ENCODE results near the gene NOTO.
A peak's percentile ranks its signal among the peaks of the same experiment; 100 is the strongest.
"Not testable (repeated sequence)": the region's sequence is repeated elsewhere in the genome, so short reads cannot be mapped to it uniquely, and the experiment has no call there.

Gene NOTO, protein sequence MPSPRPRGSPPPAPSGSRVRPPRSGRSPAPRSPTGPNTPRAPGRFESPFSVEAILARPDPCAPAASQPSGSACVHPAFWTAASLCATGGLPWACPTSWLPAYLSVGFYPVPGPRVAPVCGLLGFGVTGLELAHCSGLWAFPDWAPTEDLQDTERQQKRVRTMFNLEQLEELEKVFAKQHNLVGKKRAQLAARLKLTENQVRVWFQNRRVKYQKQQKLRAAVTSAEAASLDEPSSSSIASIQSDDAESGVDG
- 0 to 0.06 reads per million in 2 experiments for total RNA-seq

DNA sequence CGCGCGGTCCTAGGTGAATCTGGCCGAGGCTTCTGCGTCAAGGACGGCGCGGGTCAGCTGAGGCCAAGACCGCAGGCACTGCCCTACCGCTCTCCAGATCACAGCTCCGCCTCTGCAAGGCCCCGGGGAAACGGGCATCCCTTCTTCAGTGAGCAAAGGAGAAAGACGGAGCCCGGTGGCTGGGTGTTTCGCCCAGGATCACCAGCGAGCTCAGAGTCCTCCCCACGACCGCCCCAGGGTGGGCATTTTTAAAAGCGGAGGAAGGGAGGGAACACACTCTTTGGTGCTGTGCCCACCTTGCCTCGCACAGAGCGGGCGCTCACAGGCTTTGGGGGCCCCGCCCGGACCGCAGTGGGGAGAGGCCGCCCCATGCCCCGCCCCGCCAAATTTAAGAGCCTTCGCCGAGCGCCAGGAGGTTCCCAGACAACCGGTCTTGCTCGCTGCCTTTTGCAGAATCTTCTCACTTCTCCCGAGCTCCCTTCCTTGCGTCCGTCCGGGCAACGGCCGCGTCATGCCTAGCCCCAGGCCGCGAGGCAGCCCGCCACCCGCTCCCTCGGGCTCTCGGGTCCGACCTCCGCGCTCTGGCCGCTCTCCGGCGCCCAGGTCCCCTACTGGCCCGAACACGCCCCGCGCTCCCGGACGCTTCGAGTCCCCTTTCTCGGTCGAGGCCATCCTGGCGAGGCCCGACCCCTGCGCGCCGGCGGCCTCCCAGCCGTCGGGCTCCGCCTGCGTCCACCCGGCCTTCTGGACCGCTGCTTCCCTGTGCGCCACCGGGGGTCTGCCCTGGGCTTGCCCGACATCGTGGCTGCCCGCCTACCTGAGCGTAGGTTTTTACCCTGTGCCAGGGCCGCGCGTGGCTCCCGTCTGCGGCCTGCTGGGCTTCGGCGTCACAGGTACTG lies at the start of gene NOTO:
NOTO (plus strand) TSS at position 419 of the 899 bp plus-strand sequence; CDS start at position 512, 93 bp downstream.
- no peak for DNase-seq (ENCODE audit: low read depth)

DNA sequence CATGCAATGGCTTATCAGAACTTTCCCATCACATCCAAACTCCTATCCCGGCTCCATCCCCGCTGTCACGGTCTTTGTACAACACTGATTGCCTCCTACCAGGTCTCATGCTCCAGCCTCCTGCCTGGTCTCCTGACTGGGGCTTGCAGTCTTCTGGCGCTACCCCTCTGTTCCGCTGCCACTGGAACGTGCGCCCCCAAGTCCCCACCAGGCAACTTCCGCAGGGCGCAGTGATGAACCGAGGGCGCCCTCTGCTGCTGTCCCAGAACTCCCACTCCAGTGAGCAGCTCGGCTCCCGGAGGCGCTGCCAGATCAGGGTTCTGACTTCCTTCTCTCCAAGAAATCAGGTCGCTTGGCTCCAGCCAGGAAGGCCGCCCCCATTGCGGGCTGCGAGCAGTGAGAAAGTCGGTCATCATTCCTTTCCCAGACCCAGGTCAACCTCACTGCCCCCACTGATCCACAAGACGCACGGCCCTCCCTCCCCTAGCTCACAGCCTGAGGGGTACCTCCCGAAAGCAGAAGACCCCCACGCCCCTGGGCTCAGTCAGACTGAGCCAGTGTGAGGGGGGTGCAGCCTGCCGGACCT lies 45.7 kb upstream of the NOTO start:
- no peak for DNase-seq (ENCODE audit: low read depth)

DNA sequence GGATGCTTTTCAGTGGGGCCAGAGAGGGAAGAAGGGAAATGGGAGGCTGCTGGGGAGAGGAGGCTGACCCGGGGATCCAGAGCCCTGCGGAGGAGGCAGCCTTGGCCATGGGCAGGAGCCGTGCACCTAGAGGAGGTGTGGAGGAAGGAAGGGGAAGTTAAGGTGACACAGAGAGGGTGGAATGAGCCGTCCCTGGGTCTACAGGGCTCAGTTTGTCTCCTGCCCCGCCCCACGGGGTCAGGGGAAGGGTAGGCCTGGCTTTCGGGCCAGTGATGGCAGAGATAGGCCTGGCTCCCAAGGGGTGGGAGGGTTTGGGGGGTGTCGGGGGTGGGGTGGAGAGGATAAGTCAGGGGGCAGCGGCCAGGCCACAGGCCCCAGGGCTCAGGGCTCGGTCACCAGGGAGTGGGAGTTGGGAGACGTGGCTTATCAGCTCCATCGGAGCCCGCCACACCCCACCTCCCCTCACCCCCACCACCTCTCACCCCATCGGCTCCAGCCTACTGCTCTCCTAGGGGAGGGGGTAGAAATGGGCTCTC lies 39.5 kb upstream of the NOTO start:
- DNase-seq (ENCODE audit: low read depth): no peak

DNA sequence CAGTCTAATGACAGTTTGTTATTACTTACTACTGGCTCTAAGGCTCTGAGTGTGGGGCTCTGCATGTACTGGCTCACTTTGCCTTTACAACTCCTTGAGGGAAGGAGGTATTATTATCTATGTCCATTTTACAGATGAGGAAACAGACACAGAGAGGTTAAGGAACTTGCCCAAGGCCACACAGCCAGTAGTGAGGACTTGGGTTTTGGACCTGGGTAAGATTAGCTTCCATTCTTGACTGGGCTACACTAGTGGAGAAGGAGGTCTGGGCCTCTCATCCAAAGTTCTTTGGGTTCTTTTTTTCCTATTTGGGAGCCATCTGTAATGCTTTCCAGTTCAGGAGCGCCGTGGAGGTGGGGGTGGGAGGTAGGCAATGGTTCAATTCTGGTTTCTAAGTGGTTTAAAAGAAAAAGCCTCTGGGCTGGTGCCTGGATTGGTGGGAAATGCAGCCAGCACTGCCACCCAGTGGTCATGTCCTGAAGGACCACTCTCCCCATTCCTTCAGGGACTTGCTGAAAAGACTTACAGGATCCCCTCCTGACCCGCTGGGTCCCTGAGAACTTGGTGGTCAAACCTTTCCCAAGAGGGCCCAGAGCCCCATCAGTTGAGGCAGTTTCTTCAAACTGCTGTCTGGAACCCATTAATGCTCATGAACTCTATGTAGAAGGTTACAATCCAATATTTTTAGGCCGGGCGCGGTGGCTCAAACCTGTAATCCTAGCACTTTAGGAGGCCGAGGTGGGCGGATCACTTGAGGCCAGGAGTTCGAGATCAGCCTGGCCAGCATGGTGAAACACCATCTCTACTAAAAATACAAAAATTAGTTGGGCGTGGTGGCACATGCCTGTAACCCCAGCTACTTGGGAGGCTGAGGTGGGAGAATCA lies 38.6 kb upstream of the NOTO start:
- DNase-seq (ENCODE audit: low read depth): peak; percentile 37

DNA sequence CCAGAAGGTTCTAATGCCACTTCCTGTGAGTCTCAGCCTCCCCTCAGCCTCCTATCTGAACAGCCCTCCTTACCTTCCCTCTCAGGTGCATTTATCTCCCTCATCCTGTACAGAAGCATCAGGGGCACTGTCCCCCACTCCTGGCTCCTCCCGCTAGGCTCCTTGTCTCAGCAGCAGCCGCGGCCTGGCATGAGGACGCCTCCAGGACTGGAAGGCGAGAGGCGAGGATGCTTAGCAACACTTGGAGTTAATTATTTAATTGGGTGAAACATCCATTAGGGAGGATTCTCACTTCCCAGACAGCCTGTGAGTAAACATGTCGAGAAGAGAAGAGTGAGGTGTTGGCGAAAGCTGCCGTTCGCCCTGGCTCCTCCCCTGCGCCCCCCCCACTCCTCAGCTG lies 36.4 kb upstream of the NOTO start:
- not testable (repeated sequence) for DNase-seq (ENCODE audit: low read depth)

DNA sequence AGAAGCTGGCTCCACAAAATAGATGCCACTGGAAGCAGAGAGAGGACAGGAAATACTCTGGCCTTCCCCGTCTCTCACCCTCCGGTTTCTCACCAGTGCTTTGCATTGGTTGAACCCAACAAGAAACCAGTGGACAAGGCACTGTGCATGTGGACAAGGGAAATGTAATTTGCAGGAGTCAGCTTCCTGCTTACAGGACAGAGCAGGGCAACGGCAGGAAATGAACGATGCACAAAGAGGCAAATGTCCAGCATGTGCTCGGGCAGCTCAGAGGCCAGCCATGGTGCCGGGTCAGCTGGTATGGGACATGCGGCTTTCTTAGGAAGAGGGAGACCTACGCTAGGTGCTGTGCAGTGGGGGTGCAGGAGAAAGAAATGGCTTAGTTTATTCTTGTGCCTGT lies 35.6 kb upstream of the NOTO start:
- DNase-seq (ENCODE audit: low read depth): not testable (repeated sequence)

DNA sequence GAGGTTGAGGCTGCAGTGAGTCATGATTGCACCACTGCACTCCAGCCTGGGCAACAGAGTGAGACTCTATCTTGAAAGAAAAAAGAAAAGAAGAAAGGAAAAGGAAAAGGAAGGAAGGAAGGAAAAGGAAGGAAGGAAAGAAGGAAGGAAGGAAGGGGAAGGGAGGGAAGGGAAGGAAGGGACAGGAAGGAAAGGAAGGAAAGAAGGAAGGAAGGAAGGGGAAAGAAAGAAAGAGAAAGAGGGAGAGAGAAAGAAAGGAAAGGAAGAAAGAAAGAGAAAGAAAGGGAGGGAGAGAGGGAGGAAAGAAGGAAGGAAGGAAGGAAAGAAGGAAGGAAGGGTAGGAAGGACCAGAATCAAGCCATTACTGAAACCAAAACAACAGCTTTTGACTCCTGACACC lies 34.0 kb upstream of the NOTO start:
- not testable (repeated sequence) for DNase-seq (ENCODE audit: low read depth)

DNA sequence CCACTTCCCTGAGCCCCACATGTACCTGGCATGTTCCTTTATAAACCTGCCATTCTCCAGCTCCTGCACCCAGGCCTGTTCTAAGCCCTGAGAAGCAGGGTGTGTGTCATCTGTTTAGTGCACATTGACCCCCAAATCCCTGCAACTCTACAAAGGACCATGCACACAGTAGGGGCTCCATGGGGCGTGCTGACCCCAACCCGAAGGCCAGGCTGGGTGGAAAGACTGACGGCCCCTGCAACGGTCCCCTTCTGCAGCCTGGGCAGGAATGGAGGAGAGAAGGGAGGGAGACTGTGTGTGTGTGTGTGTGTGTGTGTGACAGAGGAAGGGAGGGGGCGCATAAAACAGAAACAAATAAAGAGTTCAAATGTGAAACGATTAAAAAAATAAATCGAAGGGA lies 32.0 kb upstream of the NOTO start:
- DNase-seq (ENCODE audit: low read depth): not testable (repeated sequence)

DNA sequence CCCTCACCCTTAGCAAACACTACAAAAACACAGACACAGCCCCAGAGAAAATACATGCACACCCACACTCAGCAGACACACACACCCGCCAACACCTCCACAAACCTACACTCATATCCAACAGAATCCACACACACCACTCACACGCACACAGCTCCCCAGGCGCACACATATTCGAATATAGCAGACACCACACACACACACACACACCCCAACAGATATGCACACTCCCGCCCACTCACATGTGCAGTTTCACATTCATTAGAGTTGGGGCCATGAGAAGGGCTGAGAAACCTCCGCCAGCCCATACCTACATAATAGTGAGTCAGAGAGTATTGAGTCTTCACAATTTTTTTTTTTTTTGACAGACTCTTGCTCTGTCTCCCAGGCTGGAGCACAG lies 29.4 kb upstream of the NOTO start:
- no peak for DNase-seq (ENCODE audit: low read depth)

DNA sequence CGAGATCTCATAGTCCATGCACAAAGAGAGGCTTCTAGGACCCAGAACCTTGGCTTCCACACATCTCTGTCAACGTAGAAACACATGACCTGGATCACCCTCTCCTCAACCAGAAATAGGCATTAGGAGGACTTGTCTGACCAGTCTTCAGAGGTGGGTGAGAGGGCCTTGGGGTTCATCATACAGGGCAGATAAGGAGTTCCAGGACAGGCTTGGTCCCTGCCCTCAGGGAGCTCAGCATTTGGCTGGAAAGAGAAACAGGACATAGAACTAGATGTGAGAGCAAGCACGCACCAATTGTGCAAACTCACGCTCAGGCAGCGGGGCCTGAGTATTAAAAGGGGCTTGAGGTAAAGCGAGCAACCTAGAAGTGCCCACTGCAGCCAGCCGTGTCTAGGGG lies 28.6 kb upstream of the NOTO start:
- no peak for DNase-seq (ENCODE audit: low read depth)

DNA sequence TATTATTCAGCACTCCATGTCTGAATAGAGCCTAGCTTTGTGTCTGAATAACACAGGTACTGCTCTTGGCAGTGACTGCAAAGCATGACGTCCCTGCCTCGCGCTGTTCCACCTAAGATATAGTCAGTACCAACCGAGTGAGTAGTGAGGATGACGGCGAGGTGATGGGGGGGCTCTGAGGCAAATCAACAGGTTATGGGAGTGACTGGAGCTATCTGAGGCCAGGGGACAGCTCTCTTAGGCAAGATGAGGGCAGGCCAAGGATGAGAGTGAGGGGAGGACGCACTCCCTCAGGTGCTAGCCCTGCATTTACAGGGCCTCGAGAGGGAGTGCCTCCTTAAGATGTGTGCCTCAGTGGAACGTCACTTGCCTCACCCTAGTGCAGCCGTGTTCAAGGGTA lies 28.1 kb upstream of the NOTO start:
- no peak for DNase-seq (ENCODE audit: low read depth)

DNA sequence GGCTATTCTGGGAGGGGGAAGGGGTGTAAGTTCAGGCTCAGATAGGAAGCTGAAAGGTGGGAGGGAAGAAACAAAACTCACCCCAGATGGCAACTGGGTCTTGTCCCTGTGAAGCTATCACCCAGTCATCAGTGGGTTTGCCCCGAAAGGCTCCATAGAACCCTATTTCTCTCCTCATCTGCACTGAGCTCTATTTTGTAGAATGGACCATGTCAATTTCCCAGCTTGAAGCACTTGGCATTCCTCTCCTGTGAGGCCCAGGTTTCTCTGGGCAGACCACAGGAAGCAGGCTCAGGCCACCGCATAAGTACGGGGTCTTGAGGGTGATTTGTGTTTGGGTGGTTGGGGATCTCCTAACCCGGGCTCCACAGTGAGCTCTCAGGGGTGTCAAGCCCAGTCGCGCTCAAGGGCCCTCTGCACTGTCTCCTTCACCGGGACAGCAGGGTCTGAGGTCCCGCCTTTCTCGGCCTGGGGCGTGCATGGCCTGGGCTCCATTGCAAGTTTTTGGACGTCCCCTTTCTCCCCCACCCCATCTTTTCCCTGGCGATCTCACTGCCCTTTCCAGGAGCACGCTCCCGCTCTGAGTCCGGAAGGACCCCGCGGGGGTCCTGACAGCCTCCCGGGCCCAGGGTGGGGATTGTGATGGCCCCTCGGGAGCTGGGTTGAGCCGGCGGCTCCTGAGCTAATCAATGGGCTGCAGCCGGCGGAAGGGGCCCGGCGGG lies 27.3 kb upstream of the NOTO start:
- no peak for DNase-seq (ENCODE audit: low read depth)

DNA sequence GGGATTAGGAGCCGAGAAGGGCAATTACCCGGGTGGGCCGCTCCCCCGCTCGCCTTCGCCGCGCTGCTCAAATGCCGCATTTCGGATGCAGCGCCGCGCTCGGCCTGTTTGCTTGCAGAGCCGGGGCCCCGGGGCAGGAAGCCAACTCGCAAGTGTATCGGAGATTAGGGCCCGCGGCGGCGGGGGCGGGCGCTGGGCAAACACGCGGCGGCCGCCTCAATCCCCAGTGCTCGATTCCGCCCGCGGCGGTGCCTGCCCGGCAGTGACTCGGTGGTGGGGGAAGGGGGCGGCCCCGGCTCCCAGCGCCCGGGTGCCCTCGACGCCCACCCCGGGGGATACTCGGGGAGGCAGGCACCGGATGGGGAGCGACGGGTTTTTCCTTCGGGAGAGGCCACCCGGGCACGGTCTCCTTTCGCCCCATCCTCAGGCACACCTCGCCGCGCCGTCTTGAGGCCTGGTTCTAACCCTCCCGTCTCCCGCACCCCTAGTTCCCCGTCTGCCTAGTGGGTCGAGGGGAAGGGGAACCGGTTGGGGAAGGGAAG lies 26.6 kb upstream of the NOTO start:
- peak; percentile 61 for DNase-seq (ENCODE audit: low read depth)

DNA sequence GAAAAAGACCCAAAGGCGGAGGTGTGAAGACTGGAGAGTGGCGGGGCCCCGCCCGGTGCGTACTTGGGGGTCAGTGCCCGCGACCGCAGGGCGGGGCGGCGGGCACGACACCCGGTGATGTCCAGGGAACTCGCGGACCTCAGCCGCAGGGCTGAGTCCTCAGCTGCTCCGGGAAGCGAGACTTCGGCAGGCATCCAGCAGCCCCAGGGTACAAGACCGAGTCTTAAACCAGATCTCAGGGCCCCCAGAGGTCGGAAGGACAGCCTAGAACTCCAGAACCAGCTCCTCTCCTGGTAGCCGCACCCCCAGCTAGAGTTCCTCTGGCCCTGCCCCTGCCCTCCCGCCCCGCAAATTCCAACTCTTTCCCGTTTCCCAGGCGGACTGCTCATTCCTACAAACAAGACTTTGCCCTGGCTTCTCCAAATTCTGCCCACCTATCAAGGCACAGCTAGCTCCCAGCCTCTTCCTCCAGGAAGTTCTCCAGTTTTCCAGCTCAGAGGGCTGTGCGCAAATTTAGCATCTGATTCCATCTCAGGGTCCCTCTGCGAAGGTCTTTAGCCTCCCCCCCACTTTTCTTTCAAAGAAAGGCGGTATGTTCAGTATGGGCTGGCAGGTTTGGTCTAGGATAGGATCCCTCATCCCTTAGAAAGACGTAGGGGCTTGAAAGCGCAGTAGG lies 26.0 kb upstream of the NOTO start:
- DNase-seq (ENCODE audit: low read depth): no peak

DNA sequence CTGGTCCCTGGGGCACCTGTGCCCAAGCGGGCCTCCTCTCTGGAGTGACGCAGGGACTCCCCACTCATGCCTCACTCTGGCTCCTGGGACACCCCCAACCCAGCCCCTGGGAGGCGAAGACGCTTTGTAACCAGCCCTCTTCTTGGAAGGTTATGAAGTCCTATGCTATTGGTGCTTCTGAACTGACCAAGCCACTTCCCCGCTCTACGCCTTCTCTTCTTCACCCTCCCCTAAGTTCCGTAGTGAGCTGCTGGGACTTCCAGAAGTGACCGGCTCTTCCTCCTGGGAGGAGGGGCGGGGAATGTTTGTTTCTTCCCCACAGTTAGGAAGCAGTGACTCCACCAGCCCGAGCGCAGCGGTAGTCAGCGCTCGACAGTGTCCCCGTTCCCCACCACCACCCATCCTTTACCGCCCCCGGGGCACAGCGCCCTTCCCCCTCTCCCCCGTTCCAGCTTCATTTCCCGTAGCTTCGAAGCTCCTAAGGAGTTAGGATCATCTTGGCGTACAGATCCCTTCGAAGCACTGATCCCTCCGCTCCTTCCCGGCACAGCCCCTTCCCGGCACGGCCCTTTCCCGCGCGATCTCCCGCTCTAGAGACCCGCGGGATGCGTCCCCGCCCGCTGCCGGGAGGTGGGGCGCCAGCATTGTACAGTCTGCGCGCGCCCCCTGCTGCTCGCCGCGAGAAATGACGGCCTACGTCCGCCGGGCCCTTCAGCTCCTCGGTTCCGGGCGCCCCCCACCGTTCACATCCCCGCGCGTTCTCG lies 25.3 kb upstream of the NOTO start:
- peak; percentile 78 for DNase-seq (ENCODE audit: low read depth)

DNA sequence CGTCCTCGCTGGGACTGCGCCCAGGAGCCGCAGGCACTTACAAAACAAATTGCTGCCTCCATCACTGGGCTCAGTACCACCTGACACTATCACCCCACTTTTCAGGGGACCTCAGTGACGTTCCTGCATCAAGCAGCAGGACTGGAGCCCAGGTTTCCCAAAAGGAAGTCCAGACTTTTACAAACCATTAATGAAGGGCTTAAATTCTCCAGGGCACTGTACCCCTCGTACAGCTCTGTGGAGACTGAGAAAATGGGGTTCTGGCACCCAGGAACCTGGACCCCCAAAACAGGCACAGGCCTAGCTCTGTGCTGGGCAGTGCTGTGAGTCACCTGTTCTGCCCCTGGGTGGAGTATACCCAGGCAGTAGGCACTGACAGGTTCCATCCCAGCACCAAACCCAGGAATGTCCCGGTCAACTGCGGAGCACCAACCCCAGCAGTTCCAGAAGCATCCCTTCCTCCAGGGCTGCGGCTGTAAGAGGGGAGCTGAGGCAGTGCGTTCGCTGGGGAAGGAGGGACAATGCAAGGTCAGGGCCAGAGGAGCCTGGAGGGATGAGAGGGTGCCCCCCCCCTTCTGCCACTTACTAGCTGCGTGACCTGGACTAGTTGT lies 24.6 kb upstream of the NOTO start:
- no peak for DNase-seq (ENCODE audit: low read depth)

DNA sequence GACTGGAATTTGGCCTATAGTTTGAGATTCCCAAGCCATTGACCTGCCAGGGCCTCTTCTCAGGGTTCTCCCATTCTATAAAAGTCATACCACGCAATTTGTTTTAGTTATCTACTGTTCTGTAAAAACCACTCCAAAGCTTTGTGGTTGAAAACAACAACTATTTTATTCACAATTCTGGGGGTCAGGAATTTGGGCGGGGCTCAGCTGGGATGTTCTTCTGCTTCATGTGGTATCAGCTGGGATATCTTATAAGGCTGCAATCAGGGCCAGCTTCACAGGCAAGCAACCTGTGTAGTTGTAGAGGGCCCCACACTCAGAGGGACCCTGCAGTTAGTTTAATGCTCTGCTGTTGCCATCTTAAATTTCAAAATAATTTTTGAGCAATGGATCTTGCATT lies 16.4 kb upstream of the NOTO start:
- no peak for DNase-seq (ENCODE audit: low read depth)

DNA sequence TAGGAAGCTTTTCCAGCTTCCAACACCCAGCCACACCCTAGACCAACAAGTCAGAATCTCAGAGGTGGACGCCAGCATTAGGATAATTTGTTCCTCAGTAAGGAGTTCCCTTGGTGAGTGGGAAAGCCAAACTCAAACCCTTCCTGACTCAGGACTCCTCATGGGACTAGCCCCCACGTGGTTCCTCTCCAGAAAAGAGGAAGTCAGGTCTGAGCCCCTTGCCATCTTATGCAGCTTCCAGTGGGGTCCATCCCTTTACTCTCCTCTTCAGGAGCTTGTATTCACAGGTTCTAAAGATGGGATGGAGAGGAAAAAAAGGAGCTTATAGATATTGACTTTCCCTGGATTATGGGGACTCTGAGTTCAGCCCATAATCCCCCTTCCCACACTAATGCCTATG lies 14.8 kb upstream of the NOTO start:
- no peak for DNase-seq (ENCODE audit: low read depth)

DNA sequence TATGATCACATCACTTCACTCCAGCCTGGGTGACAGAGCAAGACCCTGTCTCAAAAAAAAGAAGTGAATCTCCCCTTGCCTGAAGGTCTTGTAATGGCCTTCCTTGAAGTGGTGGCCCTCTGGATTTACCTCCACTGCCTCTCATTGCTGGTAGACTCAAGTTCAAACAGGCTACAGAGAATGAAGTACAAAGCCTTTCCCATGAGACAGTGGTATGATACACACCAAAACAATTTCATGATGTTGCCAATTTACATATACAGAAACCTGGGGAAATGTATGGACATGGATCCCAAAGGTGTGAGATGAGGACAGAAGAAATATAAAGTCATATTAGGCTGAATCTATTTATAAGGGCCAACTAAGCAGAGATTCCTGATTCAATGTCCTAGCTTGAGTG lies 4.8 kb upstream of the NOTO start:
- no peak for DNase-seq (ENCODE audit: low read depth)

Data from T follicular helper cell (primary cell).